ENCODE results near the gene MYOD1.

DNA sequence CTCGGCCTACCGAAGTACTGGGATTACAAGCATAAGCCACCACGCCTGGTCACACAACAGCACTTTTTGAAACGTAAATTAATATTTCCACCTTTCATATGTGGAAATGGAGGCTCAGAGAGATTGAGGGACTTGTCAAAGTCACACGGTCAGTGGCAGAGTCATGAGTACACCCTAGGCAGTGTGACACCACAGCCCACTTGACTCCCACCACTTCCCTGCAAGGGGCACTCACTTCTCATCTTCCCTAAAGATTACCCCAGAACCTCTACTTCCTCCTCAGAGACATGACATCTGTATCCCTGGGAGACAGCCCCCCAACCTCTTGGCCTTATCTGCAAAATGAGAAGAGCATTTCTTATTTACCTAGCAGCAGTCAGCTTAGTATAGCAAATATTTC lies 16.5 kb upstream of the MYOD1 start:
- TF ChIP-seq POLR2AphosphoS5 (IDR thresholded peaks at IDR 0.05; ENCODE audit: low read depth, low read length), result no peak
- TF ChIP-seq TAF1 (IDR thresholded peaks at IDR 0.05; ENCODE audit: borderline replicate concordance, insufficient read depth, low read length), result no peak
- TF ChIP-seq SIN3A (IDR thresholded peaks at IDR 0.05; ENCODE audit: borderline replicate concordance, insufficient read depth, low read length), result no peak
- TF ChIP-seq, protein P1, sequence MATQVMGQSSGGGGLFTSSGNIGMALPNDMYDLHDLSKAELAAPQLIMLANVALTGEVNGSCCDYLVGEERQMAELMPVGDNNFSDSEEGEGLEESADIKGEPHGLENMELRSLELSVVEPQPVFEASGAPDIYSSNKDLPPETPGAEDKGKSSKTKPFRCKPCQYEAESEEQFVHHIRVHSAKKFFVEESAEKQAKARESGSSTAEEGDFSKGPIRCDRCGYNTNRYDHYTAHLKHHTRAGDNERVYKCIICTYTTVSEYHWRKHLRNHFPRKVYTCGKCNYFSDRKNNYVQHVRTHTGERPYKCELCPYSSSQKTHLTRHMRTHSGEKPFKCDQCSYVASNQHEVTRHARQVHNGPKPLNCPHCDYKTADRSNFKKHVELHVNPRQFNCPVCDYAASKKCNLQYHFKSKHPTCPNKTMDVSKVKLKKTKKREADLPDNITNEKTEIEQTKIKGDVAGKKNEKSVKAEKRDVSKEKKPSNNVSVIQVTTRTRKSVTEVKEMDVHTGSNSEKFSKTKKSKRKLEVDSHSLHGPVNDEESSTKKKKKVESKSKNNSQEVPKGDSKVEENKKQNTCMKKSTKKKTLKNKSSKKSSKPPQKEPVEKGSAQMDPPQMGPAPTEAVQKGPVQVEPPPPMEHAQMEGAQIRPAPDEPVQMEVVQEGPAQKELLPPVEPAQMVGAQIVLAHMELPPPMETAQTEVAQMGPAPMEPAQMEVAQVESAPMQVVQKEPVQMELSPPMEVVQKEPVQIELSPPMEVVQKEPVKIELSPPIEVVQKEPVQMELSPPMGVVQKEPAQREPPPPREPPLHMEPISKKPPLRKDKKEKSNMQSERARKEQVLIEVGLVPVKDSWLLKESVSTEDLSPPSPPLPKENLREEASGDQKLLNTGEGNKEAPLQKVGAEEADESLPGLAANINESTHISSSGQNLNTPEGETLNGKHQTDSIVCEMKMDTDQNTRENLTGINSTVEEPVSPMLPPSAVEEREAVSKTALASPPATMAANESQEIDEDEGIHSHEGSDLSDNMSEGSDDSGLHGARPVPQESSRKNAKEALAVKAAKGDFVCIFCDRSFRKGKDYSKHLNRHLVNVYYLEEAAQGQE (IDR thresholded peaks at IDR 0.05; ENCODE audit: insufficient read depth in 1 of 2, low read depth in 2 of 2, low read length in 2 of 2), result no peak
- TF ChIP-seq FOXP2 (optimal IDR thresholded peaks at IDR 0.05; ENCODE audit: borderline replicate concordance, extremely low read depth, extremely low read length, insufficient read depth), result no peak

Data from PFSK-1 (cell line).